Osteocyte (in vitro differentiated cells): ENCODE data around the gene DENND6B. TPM values are rescaled to one million over a fixed set of nuclear protein-coding genes. Genes with fewer than 3 reads are reported as not detected.

Source experiments
- DNase-seq: peaks from one replicate; pipeline ENCODE4 v3.0.0; 2021; ENCODE audit warnings: mixed read lengths; ENCODE audit not compliant: unreplicated experiment; ENCODE audit errors: extremely low spot score
- H3K27ac Mint-ChIP-seq: one replicate; pipeline ENCODE4 v1.8.0; 2021; ENCODE audit warnings: mild to moderate bottlenecking, mixed read lengths; ENCODE audit not compliant: unreplicated experiment
- H3K27me3 Mint-ChIP-seq: one replicate; pipeline ENCODE4 v1.8.0; 2021; ENCODE audit warnings: mixed read lengths; ENCODE audit not compliant: unreplicated experiment
- H3K36me3 Mint-ChIP-seq: one replicate; pipeline ENCODE4 v1.8.0; 2021; ENCODE audit warnings: mixed read lengths; ENCODE audit not compliant: unreplicated experiment
- H3K4me1 Mint-ChIP-seq: one replicate; pipeline ENCODE4 v1.8.0; 2021; ENCODE audit warnings: mixed read lengths; ENCODE audit not compliant: unreplicated experiment
- H3K4me3 Mint-ChIP-seq: one replicate; pipeline ENCODE4 v1.8.0; 2021; ENCODE audit warnings: mild to moderate bottlenecking, moderate library complexity, mixed read lengths; ENCODE audit not compliant: unreplicated experiment
- H3K9me3 Mint-ChIP-seq: one replicate; pipeline ENCODE4 v1.8.0; 2021; ENCODE audit warnings: mixed read lengths; ENCODE audit not compliant: unreplicated experiment
- CTCF ChIP-seq: fragments of 200-600 bp; sonication (generic); IDR thresholded peaks from 2 replicates; pipeline ENCODE4 v1.5.0; 2021; ENCODE audit warnings: antibody characterized with exemption, mild to moderate bottlenecking, moderate library complexity
- total RNA-seq: library from RNA; stranded (reverse); gene quantifications from 2 replicates; pipeline ENCODE4 v1.2.1, GENCODE V29; 2021

DENND6B gene
- total RNA-seq, 1 donor from 2014 or later = 10.8 TPM

GRCh38 chr22:50363166-50363802, 36.5 kb upstream of the DENND6B start:
- Mint-ChIP-seq H3K27me3 (no peaks in the 10 kb centered on the region), H3K9me3 (no peaks in the 10 kb centered on the region), H3K36me3 (peaks cover 9% of the 10 kb centered on the region), H3K27ac (no peak overlapping the region), H3K4me3 (no peak overlapping the region), H3K4me1 (peaks cover 10% of the 10 kb centered on the region)
- TF ChIP-seq CTCF = no peak
- DNase-seq = no peak

GRCh38 chr22:50361688-50362087, 34.9 kb upstream of the DENND6B start:
- H3K4me1 Mint-ChIP-seq = peaks cover 9% of the 10 kb centered on the region
- DNase-seq = no peak
- no peak overlapping the region for H3K27ac Mint-ChIP-seq
- no peaks in the 10 kb centered on the region for H3K27me3 Mint-ChIP-seq
- TF ChIP-seq CTCF = no peak
- H3K36me3 Mint-ChIP-seq = peaks cover 12% of the 10 kb centered on the region
- no peaks in the 10 kb centered on the region for H3K9me3 Mint-ChIP-seq
- H3K4me3 Mint-ChIP-seq = no peak overlapping the region

GRCh38 chr22:50361222-50361621, 34.4 kb upstream of the DENND6B start:
- DNase-seq = no peak
- H3K4me3 Mint-ChIP-seq = no peak overlapping the region
- no peaks in the 10 kb centered on the region for H3K27me3 Mint-ChIP-seq
- H3K4me1 Mint-ChIP-seq = peaks cover 5% of the 10 kb centered on the region
- H3K27ac Mint-ChIP-seq = no peak overlapping the region
- H3K36me3 Mint-ChIP-seq = peaks cover 12% of the 10 kb centered on the region
- no peaks in the 10 kb centered on the region for H3K9me3 Mint-ChIP-seq
- no peak for TF ChIP-seq CTCF

GRCh38 chr22:50360578-50360977, 33.8 kb upstream of the DENND6B start:
- peaks cover 1% of the 10 kb centered on the region for H3K4me1 Mint-ChIP-seq
- DNase-seq = no peak
- no peaks in the 10 kb centered on the region for H3K27me3 Mint-ChIP-seq
- H3K36me3 Mint-ChIP-seq = peaks cover 12% of the 10 kb centered on the region
- H3K4me3 Mint-ChIP-seq = no peak overlapping the region
- no peak for TF ChIP-seq CTCF
- H3K9me3 Mint-ChIP-seq = no peaks in the 10 kb centered on the region
- no peak overlapping the region for H3K27ac Mint-ChIP-seq

- H3K4me3 Mint-ChIP-seq = no peak overlapping the region
- no peaks in the 10 kb centered on the region for H3K4me1 Mint-ChIP-seq
- H3K36me3 Mint-ChIP-seq = peaks cover 12% of the 10 kb centered on the region
- no peak for TF ChIP-seq CTCF
- no peaks in the 10 kb centered on the region for H3K27me3 Mint-ChIP-seq
- H3K9me3 Mint-ChIP-seq = no peaks in the 10 kb centered on the region
- DNase-seq = no peak
- H3K27ac Mint-ChIP-seq = no peak overlapping the region
Observed at GRCh38 chr22:50357756-50358155, 30.9 kb upstream of the DENND6B start.
